Coronary artery (tissue), 2 donors: Measurements from ENCODE around the gene MROH2B.

Source experiments
- DNase-seq: peaks from one replicate; pipeline ENCODE4 v3.0.0-alpha.2; 2017; ENCODE audit warnings: low spot score
- H3K27ac ChIP-seq, 2 donors: fragments of 200-600 bp; sonication (generic); one replicate each; pipeline ENCODE4 v1.5.1; 2016 to 2019
- H3K4me3 ChIP-seq: fragments of 200-600 bp; sonication (generic); 2 replicates; pipeline ENCODE4 v1.5.1; 2016; ENCODE audit warnings: mild to moderate bottlenecking, moderate library complexity
- CTCF ChIP-seq: fragments of 200-600 bp; sonication (generic); IDR thresholded peaks from one replicate; pipeline ENCODE4 v1.5.1; 2019; ENCODE audit warnings: antibody characterized with exemption

Gene MROH2B

GRCh38 chr5:40999966-41000365 is 71.2 kb downstream of the MROH2B start:
- no peak for DNase-seq
- no peak for TF ChIP-seq CTCF
- H3K4me3 ChIP-seq, result no peak overlapping the region
- no peak overlapping the region for H3K27ac ChIP-seq

GRCh38 chr5:40999142-40999541 is 72.0 kb downstream of the MROH2B start:
- no peak for DNase-seq
- H3K27ac ChIP-seq, result no peak overlapping the region
- TF ChIP-seq CTCF, result no peak
- H3K4me3 ChIP-seq, result no peak overlapping the region

GRCh38 chr5:40995801-40996586 is 75.1 kb downstream of the MROH2B start:
- H3K27ac ChIP-seq, result no peak overlapping the region
- no peak for TF ChIP-seq CTCF
- no peak for DNase-seq
- no peak overlapping the region for H3K4me3 ChIP-seq

- peak overlapping the region; percentile 76 to 86 for H3K27ac ChIP-seq
Measured at GRCh38 chr5:40991981-40992559, 79.1 kb downstream of the MROH2B start.

GRCh38 chr5:40991168-40991980 is 79.8 kb downstream of the MROH2B start:
- peak; percentile 87 for DNase-seq
- TF ChIP-seq CTCF, result no peak
- peak overlapping the region; percentile 14 for H3K4me3 ChIP-seq
- H3K27ac ChIP-seq, result peak overlapping the region; percentile 76 to 87

More at GRCh38 chr5:40991981-40992559, 79.1 kb downstream of the MROH2B start:
- H3K4me3 ChIP-seq, result no peak overlapping the region
- no peak for DNase-seq
- TF ChIP-seq CTCF, result no peak

- H3K4me3 ChIP-seq, result no peak overlapping the region
- TF ChIP-seq CTCF, result no peak
- DNase-seq, result no peak
- H3K27ac ChIP-seq, result no peak overlapping the region
Measured at GRCh38 chr5:40988746-40989510, 82.2 kb downstream of the MROH2B start.
